Smooth muscle cell of the brain vasculature (primary cell): ENCODE measurements around the gene POC1A.

ENCODE experiments used
- DNase-seq: peaks from one replicate; pipeline ENCODE4 v3.0.0-alpha.2; 2012; ENCODE audit warnings: low read depth, low spot score

The POC1A gene

DNA sequence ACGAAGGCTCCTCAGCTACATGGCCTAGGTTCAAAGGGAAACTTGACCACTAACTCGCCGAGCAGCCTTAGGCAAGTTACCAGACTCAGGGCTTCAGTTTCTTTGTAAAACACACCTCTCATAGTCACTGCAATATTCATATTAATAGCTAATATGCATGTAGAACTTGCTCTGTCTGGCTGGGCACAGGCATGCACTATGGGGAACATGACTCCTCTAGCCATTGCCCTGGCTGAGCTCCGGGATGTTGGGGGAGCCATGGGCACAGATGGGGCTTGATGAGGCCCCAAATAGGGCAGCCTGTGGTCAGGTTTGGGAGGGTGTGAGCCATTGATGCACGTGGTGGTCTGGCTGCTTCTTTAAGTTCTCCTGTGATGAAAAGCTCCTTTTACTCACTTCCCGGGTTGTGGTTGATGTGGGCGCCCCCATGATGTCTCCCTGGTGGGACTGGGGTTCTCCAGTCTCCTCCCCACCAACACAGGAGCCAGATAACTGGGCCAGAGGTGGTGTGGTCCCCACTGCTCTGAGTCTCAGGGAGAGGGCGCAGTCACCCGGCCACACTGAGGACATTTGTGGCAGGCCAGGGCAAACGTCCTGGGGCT, 68.4 kb downstream of the POC1A start:
- no peak for DNase-seq

DNA sequence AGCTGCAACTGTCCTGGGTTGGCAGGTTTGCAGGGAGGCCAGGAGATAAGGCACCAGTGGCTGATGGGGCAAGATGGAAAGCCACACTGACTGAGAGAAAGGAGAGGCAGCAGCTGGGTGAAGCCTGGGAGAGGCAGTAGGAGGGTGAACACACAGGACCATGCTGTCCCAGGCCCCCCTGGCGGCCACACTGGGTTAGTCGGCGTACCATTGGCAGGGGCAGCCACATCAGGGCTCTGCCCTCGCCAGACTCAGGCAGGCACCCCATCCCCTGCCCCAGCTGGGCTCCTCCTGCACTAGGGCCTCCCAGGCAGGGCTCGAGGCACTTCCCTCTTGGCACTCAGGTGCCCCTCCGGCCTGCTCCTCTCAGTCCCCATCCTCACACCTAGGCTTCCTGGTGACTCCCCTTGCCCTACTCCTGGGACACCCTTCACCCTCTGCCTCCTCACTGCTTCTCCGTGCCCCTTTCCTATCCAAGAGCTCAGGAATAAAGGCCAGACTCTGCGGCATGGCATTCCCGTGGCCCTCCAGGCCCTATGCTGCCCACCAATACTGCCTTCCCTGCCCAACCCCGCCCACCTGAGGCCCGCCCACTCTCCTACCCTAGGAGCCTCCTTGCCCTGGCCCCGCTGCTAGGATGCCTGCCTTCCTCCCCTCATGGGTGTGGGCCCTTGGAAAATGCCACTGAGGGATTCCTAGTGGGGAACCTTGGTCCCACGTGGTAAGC, 69.1 kb downstream of the POC1A start:
- no peak for DNase-seq

DNA sequence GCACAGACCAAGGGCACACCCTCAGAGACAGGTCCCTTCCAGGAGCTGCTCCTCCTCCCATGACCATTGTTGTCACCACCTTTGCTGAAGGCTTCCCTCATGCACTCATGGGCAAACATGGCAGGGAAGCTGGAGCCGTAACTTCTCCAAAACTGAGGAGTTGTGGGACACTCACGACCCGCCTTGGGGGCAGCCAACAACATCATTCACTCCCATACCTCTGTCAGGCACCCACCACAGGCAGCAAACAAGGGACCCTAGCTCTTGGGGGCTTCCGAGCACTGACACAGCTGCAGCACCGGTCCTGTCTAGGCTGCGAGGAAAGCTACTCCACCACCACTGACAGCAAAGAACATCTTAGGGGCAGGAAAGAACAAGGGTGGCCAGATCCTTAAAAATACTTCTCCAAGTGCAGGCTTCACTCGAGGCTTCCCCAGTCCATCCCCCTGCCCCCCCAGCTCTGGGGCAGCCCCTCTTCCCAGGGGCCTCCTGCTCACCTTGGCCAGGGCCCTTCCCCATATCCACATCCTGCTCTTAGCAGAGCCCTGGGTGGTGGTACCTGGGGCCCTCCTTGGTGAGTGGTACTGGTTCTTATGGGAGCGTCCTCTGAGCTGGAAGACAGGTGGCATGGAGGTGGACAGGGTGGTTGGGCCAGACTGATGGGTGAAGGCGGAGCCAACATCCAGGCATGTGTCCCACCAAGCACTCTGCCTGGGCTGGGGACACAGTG, 69.8 kb downstream of the POC1A start:
- no peak for DNase-seq

DNA sequence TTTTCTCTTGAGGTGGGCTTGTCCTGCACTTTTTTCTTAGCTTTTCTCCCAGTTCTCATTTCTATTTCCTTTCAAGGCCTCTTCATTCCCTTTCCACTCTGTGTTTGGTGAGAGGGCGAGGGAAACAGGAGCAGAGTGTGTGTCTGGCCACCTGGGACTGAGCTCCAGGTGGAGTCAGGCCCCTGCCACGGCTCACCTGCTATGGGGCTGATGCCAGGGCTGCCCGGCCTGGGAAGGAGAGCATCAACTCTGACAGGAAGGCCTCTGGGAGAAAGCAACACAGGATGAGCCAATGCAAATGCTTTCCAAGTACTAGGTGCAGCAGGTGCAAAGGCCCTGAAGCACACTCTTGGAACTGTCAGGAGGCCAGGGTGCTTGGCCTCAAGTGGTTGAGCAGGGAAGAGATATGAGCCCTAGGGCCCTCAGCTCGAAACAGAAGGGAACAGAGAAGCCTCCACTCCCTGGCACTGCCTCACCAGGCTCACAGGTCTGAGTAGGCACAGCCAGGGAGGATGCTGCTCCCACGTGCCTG, 70.6 kb downstream of the POC1A start:
- no peak for DNase-seq

DNA sequence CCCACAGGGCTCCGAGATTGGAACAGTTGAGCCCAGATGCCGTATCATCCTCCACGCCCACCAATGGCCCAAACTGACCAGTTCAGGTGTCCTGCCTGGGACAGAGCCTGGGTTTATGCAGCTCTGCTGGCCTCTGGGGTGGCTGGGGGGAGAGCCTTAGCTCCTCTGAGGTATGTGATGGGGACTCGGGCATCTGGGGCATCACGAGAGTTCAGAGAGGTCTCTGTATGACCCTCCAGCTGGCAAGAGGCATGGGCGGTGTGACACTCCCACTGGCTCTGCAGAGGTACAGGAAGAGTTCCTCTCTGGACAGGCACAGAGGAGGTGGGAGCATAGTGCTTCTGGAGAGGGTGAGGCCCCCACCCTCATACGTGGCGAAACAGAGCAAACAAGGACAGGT, 71.3 kb downstream of the POC1A start:
- no peak for DNase-seq

DNA sequence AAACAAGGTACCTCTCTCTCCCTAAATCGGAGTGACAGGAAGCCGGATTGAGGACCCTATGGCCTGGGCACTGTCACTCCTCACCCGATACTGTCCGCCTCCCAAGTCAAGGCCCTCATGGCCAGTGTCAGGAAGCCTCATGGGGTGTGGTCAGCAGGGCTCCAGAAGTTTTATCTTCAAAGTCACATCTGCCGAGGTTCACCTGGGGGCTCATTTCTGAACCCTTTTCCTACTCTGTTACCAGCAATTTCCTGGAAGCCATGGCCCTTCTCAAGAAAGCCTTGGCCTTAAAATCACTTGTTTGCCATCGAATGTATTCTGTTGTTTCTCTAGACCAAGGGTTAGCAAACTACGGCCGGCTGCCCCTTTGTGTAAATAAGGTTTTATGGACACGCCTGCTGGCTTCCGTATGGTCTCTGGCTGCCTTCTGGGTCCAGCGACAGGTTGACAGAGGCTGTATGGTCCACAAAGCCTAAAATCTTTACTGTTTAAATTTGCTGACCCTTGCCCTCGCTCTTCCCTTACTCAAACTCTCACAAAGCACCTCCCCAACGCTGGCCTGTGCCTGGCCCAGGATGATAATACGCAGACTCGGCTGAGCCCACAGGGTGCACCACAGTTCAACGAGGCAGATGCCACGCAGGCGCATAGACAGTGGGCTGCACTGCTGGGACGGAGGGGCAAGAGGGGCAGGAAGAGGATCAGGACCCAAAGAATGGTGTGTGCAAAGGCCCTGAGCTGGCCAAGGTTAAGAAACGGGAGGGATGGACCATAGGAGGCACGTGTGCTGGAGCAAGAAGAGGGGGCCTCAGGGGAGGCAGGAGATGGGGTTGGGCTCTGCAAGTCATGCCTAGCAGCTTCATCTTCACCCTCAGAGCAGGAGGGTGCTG, 73.1 kb downstream of the POC1A start:
- DNase-seq: no peak

DNA sequence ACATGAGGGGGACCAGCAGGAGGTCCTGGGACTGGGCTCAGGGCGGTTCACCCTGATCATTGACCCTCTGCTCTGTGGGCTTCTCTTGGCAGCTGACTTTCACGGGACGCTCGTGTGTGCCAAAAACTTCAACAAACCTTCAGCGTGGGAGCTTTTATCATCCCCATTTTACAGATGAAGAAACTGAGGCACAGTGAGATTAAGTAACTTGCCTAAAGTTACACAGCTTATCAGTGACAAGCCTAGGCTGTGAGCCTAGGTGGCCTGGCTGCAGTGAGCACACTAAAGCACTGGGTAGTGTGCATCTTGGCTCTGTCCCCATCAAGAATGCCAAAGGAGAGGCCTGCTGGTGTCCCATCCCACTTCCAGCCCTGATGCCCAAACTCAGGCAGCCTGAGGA, 74.3 kb downstream of the POC1A start:
- DNase-seq: no peak

DNA sequence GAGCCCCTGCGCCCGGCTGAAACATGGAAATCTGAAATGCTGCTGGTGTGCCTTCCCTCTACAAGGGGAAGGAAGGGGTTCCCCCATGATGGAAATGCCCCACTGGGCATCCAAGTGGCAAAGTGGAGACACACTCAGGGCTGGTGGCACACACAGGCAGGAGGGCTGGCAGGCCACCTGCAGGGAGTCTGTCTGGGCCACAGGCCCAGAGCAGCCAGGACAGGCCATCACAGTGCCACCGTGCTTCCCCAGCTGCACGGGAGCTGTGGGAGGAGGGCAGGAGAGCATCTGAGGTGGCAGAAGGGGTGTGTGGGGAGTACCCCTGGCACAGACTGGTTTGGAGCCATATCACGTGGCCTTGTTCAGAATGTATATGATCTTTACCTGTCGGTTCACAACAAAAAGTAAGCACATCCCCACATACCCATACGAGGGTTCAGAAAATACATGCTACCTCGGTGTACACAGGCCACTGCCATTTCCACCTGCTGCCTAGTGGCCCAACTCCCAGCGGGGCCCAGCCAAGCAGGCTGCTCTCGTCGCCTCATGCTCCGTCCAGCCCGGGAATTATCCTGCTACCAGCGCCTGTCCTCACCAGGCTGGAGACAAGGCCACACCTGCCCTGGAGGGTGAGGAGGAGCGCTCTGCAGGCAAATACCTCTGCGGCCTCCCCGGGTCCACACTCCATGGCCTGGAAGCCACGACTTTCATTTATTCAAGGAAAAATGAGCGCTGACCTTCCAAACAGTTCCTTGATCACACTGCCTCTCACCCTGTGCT, 75.3 kb downstream of the POC1A start:
- DNase-seq: no peak

DNA sequence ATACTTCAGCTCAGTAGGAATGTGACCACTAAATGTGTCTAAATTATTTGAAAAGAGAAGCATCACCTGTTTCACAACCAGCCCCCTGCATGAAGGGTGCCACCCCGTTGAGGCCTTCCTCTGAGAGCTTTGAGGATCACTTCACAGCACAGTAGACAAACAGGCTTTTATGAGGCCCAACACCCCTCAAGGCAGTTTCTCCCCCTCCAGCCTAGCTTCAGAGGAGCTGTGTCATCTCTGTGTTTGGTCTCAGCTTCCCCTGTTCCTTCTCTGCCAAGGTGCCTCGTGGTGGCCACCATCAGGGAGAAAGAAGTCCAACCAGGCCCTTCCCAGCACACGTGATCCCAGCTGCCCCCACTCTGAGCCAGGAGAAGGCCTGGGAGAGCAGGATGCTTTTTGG, 76.3 kb downstream of the POC1A start:
- DNase-seq: no peak

DNA sequence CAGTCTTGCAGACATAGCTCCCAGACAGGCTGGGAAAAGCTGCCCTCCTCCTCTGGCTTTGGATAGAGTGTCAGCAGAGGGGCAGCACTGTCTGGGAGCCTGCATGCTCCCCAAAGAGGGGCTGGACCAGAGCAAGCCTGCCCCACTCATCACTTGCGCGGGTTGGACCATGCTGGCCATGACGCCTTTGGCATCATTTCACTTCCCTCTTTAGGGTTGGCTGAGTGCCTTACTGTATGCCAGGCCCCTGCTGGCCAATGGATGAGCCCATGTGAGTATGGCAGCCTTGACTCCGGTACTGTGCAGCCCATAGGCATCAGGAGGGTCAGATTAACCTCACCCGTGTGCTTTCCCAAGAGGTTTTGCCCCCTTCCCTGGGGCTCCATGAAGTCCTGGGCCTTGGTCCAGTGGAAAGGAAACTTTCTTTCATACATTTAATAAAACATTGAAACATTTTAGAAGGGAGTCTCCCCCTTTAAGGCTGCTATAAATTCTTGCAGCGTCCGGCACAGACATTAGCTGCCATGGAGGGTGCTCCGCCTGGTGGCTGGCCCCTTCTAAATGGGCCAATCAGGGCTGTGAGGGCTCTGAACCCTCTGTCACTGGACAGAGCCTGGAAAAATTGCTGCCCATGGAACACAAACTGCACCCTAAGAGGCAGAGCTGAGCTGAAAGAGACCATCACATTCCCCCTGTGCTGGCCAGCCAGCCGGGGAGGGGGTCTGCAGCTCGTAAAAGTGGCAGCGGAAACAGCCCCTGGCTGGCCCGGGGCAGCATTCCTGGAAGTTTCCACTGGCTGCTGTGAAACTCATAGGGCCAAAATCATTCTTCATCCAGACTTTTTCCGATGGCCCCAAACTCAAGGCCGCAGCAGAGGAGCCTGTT, 77.1 kb downstream of the POC1A start:
- DNase-seq: no peak

DNA sequence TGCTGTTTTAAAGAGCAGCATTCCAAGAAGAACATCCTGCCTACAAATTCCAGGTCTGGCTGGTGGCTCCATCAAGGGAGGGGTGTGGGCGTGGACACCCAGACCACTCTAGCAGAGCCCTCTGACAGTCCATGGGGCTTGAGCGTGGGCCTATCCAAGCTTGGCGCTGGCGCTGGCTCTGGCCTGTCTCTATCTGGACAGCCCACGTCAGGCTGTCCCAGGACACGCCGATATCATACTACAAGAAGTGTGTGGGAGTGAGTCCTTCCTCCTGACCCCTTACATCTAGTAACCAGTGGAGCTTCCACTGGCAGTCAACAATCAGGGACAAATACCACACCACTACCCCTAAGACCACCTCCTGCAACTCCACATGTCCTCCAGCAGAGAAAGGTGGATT, 80.7 kb downstream of the POC1A start:
- no peak for DNase-seq

DNA sequence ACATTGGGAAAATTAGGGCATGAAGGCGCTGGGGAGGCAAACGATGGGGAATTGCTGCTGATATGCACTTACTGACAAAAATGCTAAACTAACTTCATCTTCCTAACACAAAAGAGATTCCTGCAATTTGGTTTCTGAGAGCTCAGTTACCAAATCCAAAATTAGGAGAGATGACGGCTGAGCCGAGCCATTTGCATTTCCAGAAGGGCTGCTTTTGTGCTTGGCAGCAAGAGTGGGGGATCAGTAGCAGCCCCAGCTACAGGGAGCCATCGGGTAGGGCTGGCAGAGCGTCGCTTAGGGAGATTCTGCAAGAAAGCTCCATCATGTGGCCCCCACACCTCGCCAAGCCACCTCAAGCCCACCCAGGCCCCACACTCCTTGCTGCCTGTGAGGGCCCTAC, 81.8 kb downstream of the POC1A start:
- DNase-seq: no peak

DNA sequence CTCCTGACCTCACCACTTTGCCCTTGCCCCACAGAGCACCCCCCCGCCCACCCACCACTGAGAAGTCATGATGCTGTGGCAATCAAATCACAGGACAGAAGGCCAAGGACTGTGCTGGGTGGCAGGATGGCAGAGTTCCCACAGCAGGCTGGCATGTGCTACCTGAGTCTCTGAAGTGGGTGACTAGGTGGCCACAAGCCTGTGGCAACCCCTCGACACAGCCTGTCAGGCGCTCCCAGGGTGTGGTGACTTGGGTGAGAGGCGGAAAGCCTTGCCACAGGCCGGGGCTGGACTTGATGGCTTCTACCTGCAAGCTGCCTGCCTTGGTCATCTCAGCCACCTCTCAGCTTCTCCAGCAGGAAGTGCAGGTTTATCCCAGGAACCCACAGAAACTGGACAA, 82.2 kb downstream of the POC1A start:
- DNase-seq: no peak

DNA sequence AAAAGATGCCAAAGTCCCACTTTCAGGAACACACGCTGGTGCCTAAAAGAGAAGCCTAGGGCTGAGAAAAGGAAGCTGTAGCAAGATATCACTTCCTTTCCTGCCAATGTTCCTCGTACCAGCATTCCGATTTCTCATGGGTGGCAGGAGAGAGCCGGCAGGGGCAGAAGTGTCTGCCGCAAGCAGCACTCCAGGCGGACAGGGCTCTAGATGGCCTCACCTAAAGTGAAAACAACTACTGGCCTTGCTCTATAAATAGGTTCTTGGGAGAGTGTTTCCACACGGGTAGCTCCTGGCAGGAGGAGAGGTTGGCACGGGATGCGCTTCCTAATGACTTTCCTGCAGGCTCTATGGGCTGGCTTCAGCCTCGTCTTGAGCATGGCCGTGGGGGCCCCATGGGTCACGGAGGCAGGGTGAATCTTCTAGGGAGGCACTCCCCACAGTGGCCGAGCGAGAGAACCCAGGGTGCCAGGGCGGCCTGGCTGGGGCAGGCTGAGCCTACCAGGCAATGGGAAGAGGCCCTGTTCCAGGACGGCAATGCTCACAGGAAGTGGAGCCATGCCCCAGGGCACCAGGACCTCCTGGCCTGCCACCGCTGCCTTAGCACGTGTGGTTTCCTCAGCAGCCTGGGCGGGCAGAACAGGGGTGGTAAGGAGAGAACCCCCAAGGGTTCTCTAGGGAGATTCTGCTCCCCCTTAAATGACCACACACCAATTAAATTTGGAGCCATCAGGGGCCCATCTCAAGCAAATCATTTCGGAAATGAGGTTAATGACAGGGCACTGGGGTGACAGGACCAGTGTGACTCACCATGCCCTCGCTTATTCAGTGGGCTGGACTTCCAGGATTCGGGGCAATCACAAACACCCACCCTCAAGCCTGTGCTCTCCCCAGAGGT, 83.2 kb downstream of the POC1A start:
- DNase-seq: no peak

DNA sequence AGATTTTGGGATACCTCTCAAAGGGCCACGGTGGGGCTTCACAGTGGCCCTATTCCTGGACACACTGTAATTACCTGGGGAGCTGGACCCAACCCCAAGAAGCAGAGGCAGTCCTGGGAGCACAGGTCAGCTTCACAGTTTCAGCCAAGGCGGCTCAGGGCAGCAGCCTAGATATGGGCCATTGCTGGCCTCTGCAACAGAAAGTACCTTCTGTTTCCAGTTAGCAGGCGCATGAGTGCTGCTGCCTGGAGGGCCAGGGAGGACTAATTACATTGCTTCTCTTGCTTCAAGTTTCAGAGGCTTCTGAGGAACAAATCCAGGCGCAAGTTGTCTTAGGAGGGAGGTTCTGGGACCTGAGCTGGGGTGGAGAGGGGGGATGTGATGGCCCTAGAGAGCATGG, 84.4 kb downstream of the POC1A start:
- no peak for DNase-seq

DNA sequence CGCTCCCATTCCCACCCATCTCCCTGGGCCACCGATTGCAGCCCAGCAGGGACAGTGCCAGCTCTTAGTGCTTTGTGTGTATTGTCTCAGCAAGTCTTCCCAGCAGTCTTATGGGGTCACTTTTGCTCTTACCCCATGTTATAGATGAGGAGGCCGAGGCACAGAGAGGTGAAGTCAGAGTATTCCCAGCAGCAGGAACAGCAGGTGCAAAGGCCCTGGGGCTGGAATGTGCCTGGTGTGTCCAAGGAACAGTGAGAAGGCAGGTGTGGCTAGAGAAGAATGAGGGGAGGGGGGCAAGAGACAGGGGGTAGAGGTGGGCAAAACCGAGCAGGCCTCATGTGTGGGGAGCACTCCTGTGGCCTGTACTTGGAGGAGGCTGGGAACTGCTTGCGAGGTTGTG, 85.1 kb downstream of the POC1A start:
- no peak for DNase-seq

DNA sequence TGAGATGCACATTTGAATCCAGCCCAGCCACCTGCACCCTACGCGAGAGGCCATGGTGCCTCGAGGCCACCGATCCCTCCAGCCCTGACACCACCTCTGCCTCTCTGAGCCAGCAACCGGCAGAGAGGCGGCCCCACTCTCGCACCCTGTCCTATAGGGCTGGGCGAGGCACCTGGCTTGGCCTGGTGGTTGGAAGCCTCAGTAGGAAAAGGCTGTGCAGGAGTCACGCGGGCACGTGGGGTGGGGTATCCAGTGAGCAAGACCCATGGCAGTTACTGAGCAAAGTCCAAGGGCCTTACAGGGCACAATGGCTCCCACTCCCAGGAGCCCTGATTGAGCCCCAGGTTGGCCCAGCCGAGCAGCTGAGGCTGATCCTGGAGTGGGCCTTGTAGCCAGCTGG, 85.5 kb downstream of the POC1A start:
- DNase-seq: no peak

DNA sequence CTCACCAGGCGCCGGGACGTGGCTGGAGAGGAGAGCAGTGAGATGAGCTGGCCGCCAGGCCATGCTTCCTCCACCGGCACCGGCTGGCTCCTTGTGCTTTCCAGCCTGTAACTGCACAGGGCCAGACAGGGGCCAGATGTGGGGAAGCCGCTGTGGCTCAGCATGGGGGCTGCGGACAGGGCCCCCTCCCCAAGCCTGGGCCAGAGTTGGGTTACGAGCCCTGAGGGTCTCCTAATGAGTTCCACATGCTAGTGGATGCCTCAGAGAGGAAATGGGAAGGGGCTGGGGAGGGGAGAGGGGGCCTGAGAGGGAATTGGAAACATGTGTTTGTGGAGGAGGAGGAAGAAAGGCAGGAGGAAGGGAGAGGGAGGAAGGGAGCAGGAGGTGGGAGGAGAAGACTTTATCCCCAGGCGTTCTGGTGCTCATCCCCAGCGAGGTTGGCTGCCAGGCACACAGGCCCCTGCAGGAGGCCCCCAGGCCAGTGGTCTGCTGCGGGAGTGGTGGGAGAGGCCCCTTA, 86.1 kb downstream of the POC1A start:
- peak; percentile 40 for DNase-seq

DNA sequence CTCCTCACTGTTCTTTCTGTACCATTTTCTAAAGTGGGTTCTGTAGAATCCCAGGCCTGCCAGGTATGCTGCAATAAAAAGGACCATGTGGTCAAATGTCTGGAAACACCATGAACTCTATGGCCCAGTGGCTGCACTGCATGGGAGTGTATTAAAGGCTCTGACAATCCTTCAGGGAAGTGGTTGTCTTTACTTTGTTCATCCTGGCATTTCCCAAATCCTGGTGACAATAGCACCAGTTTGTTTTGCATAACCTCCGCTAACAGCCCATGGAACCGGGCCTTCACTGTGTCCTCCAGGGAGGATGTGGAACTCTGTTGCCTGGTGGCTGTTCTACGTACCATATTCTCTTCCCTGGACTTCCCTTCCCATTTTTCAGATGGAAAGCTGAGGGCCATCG, 86.7 kb downstream of the POC1A start:
- no peak for DNase-seq
